CD4-positive, alpha-beta T cell treated with Interleukin-10 for 1 hour (primary cell): ENCODE measurements around the gene SLC36A1.

ENCODE experiments used
- DNase-seq: peaks from one replicate; pipeline ENCODE4 v3.0.0-alpha.2; 2020

The SLC36A1 gene

DNA sequence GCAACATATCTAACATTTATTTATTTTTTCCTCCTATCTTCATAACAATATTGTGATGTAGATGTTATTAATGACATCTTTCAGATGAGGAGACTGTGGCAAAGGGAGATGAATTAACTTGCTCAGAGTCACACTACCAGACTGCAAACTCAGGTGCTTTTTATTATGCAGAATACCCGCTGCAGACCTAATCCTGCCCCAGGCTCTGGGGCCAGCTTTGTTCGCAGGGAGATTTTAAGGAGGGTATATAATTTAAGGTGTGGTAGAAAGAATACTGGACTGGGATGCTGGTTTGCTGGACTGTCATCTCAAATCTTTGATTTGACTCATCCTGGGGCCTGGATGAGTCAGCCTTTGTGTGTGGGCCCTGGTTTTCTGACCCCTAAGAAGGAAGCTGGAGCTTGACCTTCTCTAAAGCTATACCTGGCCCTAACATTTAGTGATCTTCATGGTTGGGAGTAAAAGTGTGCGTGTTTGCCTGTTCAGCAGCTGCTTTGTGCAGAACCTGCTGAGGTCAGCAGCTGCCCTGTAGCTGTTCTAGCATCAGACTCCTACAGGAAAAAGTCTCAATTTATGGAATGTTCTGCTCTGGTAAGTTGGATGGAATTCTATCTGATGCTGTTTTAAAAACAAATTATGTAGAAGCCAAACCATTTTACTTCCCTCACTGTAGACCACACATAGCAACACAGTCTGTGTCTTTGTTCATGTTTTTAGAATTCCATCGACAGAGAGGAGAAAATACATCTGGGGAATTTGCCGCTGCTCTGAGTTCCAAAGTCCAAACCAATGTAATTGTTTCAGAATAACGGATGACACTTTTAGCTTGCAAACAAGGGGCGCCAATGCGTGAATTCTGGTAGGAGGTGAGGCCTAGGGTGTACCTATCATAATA lies 4.5 kb downstream of the SLC36A1 start:
- DNase-seq = no peak

DNA sequence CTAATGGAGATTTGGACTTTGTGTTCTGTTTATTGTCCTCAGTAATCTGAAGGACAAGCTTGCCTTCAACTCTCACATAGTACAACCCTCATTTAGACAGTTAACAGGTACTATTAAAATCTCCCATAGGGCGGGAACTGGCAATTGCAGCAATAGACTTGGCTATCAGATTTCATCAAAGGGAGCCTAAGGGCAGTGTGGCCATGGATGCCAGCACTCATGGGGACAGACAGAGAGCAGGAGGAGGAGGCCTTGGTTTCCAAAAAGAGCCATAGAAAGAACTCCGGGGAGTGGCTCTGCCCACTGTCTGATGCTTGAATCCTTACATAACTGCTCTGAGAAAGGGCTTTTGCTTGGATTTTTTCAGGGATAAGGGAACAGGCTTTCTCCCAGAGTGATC lies 6.8 kb downstream of the SLC36A1 start:
- DNase-seq = no peak

DNA sequence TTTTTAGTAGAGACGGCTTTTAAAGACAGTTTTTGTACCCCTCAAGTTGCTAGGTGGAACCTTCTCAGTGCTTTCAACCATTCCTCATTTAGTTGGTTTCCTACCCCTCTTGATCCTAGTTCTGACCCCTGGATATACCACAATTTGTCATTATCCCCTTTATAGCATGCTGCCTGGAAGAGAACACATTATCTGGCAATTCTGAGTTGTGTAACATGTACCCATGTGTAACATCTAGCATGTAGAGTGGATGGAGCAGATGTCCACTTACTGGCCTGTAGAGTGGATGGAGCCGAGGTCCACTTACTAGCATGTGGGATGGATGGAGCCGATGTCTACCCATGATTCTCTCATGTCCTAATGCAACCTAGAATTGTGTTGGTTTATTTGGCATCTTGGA lies 7.5 kb downstream of the SLC36A1 start:
- DNase-seq = no peak

DNA sequence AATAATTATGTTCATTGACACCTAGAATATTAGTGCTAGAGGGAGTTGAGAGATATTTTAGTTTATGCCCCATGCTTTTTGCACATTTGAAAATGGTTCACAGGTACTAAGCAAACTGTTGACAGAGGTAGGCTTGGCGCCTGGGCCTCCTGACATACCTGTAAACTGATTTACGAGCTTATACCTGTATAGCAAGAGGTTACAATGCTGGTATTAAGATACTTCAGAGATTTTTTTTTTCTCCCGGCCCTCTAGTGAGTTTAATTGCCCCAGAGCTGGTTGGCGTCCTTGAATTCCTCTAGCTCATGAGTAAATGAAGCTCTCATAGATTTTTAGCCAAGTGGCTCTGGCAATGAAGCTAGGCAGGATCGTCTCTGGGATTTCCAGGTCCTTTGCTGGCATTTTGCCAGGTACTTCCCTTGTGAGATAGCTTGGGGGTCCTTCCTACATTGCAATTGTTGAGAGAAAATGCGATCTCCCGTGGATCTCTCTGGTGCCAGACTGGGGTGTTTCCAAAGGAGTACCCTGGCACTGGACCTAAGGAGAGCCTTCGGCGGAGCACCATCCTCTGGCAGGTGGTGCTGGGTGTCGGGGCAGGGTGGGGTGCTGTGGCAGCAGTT lies 9.0 kb downstream of the SLC36A1 start:
- DNase-seq = no peak

DNA sequence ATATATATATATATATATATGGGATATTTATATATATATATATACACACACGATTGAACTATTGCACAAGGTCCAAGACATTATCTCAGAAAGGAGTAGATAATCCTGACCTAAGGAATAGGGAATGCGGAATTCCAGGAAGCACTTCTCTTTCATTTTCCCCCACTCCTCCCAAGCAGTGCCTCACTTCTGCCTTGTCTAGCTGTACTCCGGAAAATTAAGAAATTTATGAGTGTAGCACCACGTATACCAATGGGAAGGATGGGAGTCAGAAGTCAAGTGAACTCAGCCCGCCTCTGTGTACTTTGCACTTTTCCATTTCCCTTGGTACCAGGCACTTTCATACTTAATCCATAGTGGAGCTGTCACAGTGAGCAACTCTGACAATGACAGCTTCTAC lies 10.9 kb downstream of the SLC36A1 start:
- DNase-seq = no peak

DNA sequence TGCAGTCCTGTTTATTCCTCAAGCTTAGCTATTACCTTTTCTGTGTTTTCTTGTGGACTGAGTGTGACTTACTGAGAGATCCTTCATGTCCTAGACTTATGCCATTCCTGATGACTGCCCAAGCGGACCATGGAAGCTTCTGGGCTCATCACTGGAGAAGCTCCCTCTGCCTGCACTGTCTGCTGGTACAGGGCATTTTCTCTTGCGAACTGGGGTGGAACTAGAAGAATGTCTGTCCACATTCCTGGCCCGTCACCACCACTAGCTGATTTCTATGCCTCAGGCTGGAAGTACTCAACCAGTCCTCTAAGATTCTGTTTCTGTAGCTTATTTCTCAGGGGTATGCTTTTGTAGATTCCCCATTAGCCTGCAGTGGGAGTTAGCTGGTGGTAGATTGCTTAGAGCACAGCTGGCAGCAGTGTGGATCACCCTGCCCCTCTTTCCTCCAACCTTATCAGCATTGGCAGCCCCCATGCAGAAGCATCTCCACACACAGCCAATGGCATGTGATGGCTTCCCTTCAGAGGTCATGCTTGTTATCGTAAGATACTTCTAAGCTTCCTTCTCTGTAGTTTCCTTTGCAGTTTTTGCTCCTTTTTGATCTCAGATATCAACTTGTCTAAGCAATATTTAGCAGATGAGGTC lies 12.4 kb downstream of the SLC36A1 start:
- DNase-seq = no peak

DNA sequence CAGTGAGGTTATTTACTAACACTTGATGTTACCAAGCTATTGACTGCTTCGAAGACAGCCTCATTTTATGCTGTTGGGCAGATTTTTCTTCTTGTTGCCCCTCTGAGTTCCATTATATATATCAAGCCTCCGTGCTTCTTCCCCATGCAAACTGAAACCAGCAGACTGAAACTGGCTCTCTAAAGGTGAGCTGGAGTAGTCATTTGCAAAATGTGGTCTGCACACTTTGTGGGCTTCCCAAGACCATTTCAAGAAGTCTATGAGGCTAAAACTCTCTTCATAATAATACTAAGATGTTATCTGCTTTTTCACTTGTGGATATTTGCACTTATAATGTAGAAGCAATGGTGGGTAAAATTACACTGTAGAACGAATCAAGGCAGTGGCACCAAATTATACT lies 13.9 kb downstream of the SLC36A1 start:
- DNase-seq = no peak

DNA sequence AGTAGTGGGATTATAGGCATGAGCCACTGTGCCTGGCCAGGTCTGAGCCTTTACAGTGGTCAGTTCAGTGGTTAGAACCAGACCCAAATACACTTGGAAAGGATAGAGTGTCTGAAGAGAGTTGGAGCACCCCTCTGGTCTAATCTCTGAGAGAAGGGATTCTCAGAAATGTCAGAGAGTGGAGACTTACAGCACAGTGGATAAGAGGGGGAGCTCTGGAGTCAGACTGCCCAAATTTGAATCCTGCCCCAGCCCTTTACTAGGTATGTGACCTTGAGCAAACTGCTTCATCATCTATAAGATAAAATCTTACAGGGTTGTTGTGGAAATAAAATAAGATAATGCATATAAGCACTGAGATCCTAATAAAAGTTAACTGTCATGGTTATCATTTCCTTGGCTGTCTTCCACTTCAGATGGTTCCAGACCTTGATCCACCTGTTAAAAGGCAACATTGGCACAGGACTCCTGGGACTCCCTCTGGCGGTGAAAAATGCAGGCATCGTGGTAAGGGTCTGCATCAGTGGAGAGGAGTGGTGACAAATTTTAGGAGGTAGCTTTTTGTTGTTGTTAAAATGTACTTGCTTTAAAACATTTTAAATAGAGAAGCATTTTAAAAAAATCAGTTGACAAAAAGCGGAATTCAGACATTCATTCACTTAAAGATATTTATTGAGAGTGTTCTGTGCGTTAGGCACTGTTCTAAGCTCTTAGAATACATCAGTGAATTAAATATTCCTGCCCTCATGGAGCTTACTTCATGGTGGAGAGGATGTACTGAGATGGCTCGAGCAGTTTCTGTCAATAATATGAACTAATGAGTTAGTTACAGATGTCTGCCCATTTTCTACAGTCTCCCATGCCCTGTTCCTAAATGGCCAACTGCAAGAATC lies 16.0 kb downstream of the SLC36A1 start:
- DNase-seq = no peak

DNA sequence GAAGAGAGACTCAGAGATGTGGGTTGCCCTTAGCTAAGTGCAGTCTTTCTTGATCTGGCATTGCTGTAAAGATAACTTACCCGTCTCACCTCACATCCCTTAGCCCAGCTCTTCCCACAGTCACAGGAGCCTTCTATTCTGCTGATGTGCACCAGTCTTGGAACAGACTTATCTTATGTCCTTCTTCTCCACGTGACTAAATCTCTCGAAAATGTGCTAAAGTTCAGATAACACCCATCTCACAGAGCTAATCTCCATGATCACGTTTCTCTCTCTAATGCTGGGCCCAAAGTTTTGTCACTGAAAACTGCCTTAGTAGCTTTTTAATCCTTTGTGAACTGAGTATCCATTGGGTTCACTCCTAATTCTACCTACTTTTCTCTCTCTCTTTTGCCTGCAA lies 16.7 kb downstream of the SLC36A1 start:
- DNase-seq = no peak

DNA sequence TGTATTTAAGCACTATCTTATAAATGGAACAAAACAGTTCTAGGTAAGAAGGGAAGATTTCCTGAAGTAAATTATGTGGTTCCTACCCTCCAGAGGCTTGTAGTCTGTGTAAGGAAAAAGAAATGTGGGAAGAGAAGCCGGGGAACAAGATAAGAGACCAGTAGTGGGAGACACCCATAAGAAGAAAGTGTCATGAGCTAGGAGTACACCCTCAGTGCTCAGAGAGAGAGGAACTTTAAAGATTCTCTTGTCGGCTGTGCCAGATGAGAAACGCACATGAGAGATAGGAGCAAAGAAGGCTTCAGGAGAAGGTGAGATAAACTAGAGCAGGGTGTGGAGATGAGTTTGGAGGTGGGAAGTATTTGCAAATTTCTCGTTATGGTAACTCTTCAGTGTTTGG lies 18.1 kb downstream of the SLC36A1 start:
- DNase-seq = no peak

DNA sequence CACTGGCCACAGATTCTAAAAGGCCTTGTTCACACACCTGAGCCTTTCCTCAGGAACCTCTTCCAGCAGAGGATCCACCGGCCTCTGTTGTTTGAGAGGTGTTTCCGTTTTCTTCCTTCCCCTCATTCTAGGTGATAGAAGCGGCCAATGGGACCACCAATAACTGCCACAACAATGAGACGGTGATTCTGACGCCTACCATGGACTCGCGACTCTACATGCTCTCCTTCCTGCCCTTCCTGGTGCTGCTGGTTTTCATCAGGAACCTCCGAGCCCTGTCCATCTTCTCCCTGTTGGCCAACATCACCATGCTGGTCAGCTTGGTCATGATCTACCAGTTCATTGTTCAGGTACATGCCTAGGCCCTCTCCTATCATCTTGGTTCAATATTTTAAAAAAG lies 20.2 kb downstream of the SLC36A1 start:
- DNase-seq = no peak

DNA sequence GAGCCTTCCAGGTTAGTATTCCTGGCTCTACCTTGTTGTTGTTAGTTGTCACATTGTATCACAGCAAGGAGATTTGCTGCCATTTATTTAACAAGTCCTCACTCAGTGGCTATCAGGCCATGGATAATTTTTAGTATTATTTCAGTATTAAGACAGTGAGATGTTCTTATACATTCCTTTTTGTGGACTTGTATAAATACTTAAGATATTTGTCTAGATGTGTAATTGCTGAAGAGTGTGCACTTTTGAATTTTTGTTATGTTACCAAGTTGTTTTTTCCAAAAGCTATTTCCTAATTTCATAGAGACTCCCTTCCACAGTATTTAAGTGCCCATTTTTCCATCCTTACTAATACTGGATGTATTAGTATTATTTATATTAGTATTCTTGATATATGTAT lies 22.0 kb downstream of the SLC36A1 start:
- DNase-seq = no peak

DNA sequence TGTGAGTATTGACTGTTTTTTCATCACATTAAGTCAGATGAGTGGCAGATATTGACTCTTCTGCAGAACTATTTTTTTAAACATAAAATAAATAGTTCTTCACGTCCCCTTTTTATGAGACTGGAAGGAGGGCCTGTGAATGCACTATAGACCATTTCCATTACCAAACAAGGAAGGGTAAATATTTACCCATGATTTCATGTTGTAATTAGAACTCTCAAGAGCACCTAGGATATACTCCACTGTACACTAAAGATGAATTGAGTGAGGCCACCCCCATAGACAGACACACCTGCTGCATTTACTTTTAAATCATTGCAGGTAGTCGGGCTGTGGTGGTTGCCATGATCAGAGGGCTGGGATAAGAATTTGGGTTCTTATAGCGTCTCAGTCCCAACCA lies 22.6 kb downstream of the SLC36A1 start:
- DNase-seq = no peak

DNA sequence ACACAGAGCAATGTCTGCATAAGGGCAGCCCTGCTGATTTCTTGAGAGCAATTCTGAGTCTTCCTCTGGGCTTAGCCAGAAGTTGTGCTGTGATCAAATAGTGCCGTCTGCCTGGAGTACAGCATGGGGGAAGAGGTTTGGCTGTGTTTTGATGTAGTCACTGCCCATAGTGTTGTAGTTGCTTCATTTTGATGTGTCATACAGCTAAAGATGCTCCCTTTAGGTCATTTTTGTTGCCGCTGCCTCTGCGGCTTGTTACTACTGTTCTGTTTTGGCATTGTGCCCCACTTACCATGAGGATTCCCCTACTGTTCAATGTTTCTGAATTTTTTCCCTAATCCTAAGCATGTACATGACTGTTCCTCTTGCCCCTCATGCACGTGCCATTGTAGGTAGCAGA lies 23.0 kb downstream of the SLC36A1 start:
- no peak for DNase-seq

DNA sequence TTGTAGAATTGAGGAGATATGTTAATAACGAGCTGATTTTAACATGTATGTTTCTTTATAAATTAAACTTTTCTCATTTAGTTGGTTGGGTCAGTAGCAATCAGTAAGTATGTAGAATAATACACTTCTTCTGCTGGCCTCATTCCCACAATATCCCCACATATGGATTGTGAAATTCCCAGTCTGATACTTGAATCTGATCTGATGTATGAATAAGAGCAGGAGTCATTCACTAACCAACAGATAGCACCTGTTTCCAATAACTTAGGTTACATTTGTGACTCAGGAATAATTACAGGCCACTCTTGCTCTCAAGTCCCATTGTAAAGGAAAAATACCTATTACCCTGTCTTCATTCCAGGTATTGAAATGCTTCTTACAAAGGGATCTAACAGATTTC lies 23.9 kb downstream of the SLC36A1 start:
- DNase-seq = no peak

DNA sequence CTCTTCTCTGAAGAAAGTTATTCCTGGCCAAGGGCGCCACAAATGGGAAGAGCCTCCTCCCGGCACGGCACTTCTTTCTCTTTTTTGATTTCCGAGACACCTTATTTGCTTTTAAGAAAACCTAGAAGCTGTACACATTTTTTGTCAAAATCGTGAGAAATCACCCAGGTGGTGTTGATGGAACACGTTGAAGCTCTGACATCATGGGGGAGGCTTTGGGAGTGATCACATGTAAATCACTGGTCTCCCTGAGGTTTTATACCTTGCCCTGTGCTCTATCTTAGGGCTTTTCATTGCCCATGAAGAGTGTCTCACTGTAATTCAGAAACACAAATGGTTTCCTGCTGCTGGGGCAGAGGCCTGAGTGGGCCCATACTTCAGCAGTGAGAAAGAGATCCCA lies 27.4 kb downstream of the SLC36A1 start:
- DNase-seq = no peak

DNA sequence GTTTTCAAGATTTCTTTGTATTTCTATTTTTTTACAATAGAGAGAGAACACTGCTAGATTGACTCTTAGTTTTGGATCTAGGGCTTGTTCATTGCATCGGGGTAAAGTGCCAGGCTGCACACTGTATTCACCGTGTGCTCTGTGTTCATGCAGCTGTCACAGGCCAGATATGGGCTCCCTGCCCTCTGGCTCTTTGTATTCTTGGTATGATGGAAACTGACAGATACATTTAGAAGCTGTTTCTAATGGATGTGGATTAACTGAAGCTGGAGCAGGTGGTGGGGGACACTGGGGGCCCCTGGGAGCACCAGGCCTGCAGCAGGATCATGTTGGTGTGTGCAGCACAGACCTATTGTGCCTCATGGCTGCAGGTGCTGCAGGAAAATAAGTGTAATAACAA lies 28.0 kb downstream of the SLC36A1 start:
- no peak for DNase-seq

DNA sequence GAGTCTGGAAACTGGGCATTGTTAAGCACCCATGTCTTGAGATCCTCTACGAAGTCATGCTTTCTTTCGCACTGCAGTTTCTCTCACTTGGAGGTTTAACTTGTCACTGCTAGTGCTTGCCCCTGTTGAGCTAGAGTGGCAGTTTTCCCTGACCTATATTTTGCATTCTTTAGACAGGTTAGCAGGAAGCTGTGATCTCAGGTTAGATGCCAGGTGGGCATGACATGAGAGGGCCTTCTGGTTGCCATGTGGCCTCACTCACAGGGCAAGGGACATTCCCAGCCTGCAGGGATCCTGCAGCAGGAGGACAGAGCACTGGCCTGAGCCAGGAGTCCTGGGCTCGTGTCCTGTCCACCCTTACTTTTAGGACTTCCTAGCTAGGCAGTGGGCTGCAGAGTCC lies 28.6 kb downstream of the SLC36A1 start:
- DNase-seq = no peak

DNA sequence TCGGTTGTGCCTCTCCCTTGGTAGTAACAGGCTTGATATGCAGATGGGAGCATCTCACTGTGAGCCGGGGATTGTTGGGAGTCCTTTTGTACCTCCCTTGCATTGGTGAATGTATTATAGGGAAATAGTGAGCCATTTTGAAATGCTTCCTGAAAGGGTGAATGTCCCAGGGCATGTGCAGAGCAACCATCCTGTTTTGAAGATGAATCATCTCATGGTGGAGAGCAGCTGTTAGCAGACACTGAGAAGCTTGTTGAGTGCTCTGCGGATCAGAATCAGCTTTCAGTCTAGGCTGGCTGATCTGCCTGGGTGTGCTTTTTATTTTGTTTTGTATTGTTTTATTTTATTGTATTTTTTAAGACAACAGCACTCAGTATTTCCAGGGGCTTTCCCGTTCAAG lies 29.7 kb downstream of the SLC36A1 start:
- no peak for DNase-seq

DNA sequence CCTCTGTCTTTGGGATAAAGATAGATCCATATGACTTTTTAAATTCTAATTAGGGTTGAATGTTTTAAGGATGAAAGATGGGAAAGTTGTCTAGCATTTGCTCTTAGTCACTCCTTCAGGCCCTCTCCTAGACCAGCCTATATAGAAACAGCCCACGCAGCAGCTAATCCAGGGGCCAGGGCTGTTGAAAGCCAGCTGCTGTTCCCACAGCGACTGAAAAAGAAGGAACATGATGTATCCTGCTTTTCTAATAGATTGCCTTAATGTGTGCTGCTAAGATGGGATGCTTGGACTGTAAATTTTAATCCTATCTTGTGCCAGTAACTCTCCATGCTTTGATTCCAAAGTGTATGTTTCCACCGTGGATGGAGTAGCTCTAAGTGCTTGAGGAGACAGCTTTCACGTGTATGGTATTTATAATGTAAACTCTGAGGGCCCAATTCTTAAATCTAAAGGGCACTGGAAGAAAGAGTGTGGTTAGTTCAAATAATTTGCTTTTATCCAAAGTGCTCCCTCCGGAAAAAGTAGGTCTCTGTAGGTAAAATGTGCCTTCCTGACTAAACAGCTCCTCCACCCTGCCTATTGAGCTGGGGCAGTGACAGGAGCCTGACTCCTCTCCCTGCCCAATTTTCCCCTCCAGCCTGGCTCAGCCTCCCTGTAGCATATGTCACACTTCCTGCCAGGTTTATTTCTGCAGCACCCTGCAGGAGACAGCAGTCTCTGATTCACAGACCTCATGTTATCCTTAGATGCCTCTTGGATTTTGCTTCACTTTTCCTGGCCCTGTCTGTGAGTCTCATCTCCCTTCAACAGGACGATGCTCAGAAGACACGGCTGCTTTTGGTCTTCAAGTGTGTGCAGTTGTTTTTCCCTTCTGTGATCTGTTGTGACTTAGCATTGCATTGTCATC lies 33.2 kb downstream of the SLC36A1 start:
- DNase-seq = no peak

DNA sequence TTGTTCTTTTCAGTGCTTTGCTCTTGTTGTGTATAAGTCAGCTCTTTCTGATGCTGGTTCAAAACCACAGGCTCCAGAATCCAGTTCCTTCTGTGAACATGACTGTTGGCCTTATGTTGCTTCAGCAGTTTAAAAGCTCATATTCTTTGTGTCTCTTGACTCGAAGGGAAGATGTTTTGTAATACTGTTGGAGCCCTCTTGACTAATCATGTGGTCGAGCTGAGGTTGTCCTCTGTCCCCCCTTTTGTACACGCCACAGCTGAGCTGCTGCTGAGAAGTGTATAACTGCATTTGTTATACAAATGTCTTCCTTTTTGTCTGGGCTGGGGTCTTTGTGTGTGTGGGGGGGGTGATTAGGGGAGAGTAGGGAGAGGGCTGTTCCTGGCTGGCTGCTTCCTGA lies 35.8 kb downstream of the SLC36A1 start:
- DNase-seq = no peak

DNA sequence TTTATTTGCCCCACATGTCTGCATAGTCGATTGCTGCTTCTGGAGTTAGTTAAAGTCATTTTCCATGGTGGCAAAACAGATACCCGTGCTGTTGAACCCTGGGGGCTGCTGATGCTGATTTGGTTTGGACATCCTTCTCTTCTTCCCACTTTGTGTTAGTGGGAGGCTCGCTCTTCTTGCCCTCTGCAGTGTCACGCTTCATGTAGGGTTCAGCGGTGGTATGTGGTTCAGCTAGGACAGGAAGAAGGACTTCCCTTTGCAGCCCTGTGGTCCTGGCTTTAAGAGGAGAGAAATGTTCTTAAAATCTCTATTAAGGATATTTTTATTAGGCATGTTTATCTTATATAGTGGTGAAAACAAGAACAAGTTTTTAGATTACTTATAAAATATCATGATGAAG lies 36.2 kb downstream of the SLC36A1 start:
- DNase-seq = no peak
